ENCODE data around the gene TSPOAP1. TPM values are rescaled to one million over a fixed set of nuclear protein-coding genes. Genes with fewer than 3 reads are reported as not detected.

Gene TSPOAP1
- total RNA-seq, 1 experiment from 2014 or later = not detected

DNA sequence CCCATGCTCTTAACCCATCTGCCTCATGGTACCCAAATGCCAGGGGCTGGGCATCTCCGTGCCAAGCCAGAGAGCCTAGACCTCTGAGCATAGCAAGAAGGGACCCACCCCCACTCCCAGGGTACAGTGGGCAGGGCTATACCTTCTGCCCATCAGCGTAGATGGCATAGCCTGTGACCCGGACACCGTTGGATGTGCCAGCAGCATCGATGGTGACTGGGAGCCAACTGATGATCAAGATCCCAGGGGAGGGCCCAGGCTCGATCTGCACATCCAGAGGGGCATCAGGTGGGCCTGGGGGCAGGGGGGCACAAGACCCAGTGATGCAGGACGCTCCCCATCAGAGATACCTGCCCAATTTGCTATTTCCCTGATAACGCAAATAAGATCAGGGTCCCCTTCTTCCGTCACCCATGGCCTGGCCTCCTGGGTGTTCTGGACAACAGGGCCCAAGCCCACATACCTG, 17.1 kb downstream of the TSPOAP1 start:
- CTCF ChIA-PET = interaction anchor here (0.6 to 1.0 kb wide), 4 partner anchors 112 to 304 kb away, joined by 3 to 8 read pairs (median 5); partner anchors contain the start of gene SRSF1

DNA sequence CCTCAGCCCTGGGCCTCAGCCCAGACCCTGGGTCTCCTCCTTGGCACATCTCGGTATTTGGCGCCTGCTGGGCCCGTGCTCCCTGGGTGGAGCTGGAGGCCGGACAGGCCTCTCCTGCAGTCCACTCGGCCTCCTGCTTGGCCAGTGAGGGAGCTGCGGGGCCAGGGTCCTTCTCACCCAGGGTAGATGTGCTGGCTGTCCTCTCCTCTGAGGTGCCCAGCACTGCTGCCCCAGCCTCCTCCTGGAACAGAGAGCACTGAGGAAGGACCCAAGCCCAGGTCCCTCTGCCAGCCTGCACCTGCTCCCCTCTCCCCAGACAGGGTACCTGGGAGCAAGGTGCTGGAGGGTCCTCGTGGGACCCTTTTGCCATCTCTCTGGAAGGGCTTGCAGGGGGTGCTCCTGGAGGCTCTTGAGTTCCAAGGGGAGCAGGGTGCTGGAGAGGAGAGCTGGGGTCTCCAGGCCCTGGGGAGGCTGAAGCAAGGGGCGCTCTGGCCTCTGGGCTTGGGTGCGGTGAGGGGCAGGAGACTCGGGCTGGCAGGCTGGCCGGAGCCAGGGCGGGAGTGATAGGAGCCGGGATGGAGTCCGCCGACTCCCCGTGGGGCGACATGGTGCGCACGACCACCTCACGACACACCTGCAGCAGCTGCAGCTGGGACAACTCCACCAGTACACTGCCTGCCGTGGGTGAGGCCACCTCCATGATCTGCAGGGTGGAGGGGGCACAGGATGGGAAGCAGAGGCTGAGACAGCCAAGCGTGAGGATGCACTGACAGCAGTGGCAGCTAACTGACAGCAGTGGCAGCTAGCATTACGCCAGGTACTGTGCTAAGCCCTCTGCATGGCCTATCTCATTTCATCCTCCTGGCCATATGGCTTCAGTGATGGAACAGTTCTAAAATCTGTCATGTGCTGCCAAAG, 17.8 kb downstream of the TSPOAP1 start:
- CTCF ChIA-PET = interaction anchor here (0.6 to 0.7 kb wide), 2 partner anchors 136 to 137 kb away, joined by 3 read pairs; no protein-coding TSS in a partner anchor
- TF ChIP-seq, protein P1, sequence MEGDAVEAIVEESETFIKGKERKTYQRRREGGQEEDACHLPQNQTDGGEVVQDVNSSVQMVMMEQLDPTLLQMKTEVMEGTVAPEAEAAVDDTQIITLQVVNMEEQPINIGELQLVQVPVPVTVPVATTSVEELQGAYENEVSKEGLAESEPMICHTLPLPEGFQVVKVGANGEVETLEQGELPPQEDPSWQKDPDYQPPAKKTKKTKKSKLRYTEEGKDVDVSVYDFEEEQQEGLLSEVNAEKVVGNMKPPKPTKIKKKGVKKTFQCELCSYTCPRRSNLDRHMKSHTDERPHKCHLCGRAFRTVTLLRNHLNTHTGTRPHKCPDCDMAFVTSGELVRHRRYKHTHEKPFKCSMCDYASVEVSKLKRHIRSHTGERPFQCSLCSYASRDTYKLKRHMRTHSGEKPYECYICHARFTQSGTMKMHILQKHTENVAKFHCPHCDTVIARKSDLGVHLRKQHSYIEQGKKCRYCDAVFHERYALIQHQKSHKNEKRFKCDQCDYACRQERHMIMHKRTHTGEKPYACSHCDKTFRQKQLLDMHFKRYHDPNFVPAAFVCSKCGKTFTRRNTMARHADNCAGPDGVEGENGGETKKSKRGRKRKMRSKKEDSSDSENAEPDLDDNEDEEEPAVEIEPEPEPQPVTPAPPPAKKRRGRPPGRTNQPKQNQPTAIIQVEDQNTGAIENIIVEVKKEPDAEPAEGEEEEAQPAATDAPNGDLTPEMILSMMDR (IDR thresholded peaks at IDR 0.05; ENCODE audit: unreplicated experiment) = no peak
- no peaks in the 10 kb centered on the region for H3K4me1 Mint-ChIP-seq (ENCODE audit: insufficient read depth, unreplicated experiment)
- H3K4me3 Mint-ChIP-seq (ENCODE audit: unreplicated experiment) = no peak overlapping the region
- intact Hi-C loops (cut with micrococcal nuclease) = no loop called here
- DNase-seq (ENCODE audit: unreplicated experiment) = no peak
- H3K9me3 Mint-ChIP-seq (ENCODE audit: unreplicated experiment) = no peaks in the 10 kb centered on the region
- POLR2A ChIA-PET = no interaction called here
- no peaks in the 10 kb centered on the region for H3K36me3 Mint-ChIP-seq (ENCODE audit: insufficient read depth, unreplicated experiment)
- peaks cover 18% of the 10 kb centered on the region for H3K27me3 Mint-ChIP-seq (ENCODE audit: insufficient read depth, unreplicated experiment)
- H3K27ac Mint-ChIP-seq (ENCODE audit: low read depth, unreplicated experiment) = no peak overlapping the region
- no TSS peak for BruUV-seq (replicated peaks)

More for the DNA sequence above, 17.1 kb downstream of the TSPOAP1 start:
- no peaks in the 10 kb centered on the region for H3K9me3 Mint-ChIP-seq (ENCODE audit: unreplicated experiment)
- POLR2A ChIA-PET = no interaction called here
- no peaks in the 10 kb centered on the region for H3K36me3 Mint-ChIP-seq (ENCODE audit: insufficient read depth, unreplicated experiment)
- BruUV-seq (replicated peaks) = no TSS peak
- no peak overlapping the region for H3K4me3 Mint-ChIP-seq (ENCODE audit: unreplicated experiment)
- H3K4me1 Mint-ChIP-seq (ENCODE audit: insufficient read depth, unreplicated experiment) = no peaks in the 10 kb centered on the region
- TF ChIP-seq, protein P1 (IDR thresholded peaks at IDR 0.05; ENCODE audit: unreplicated experiment) = no peak
- peaks cover 11% of the 10 kb centered on the region for H3K27me3 Mint-ChIP-seq (ENCODE audit: insufficient read depth, unreplicated experiment)
- intact Hi-C loops (cut with micrococcal nuclease) = no loop called here
- H3K27ac Mint-ChIP-seq (ENCODE audit: low read depth, unreplicated experiment) = no peak overlapping the region
- DNase-seq (ENCODE audit: unreplicated experiment) = no peak

DNA sequence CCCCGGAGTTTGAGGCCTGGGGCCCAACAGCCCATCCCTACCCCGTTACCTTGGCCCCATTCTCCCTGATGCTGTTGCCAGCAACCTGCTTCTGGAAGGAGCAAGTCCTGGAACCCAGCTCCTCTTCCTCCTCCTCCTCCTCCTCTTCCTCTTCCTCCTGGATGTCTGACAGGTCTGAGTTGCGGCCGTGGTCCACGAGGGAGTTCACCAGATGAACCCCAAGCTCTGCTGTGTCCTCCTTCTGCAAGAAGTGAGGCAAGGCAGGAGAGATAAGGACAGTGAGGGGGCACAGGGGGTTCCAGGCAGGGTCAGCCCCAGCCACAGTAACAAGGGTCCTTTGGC, 18.7 kb downstream of the TSPOAP1 start:
- DNase-seq (ENCODE audit: unreplicated experiment) = no peak
- no TSS peak for BruUV-seq (replicated peaks)
- H3K27me3 Mint-ChIP-seq (ENCODE audit: insufficient read depth, unreplicated experiment) = peaks cover 21% of the 10 kb centered on the region
- intact Hi-C loops (cut with micrococcal nuclease) = no loop called here
- CTCF ChIA-PET = interaction anchor here (0.6 kb wide), 1 partner anchor 124 kb away, joined by 3 read pairs; no protein-coding TSS in a partner anchor
- H3K36me3 Mint-ChIP-seq (ENCODE audit: insufficient read depth, unreplicated experiment) = no peaks in the 10 kb centered on the region
- TF ChIP-seq, protein P1 (IDR thresholded peaks at IDR 0.05; ENCODE audit: unreplicated experiment) = no peak
- no peaks in the 10 kb centered on the region for H3K4me1 Mint-ChIP-seq (ENCODE audit: insufficient read depth, unreplicated experiment)
- H3K9me3 Mint-ChIP-seq (ENCODE audit: unreplicated experiment) = no peaks in the 10 kb centered on the region
- H3K4me3 Mint-ChIP-seq (ENCODE audit: unreplicated experiment) = no peak overlapping the region
- H3K27ac Mint-ChIP-seq (ENCODE audit: low read depth, unreplicated experiment) = no peak overlapping the region
- POLR2A ChIA-PET = no interaction called here

DNA sequence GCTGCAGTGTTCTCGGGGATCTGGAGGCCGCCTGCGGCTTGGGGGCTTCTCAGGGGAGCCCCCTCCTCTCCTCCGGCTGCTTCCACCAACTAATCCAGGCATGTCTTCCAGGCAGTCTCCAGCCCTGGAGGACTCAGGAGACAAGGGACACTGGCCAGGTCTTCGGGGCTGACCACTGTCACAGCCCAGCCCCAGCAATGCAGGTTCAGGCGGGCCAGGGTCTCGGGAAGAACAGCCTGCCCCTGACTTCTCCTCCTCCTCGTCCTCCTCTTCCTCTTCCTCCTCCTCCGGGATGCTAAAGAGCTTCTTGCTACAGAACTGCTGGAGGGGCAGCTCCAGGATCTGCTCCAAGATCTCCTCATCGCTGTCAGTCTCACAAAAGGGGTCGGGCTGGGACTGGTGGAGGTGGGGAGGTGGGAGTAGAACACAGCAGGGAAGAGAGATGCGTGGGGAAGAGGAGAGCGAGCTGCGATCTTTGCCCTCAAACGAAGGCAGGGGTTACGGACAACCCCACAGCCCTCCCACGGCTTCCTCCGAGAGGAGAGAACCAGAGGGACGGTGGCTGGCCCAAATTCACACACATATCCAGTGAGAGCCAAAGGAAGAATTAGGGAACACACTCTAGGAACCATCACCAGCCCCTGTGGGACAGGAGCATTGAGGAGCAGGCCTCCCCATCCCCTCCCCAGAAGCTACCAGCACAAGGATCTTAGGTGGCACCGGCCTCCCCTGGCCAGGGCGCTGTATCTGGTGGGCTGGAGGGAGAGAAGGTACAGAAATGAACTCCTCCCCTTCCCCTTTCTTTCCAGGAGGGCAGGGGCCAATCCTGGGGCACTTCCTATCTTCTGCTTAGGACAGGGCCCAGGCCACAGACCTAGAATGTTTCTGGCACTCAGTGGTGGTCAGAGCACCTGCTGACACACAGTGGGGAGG, 19.3 kb downstream of the TSPOAP1 start:
- Mint-ChIP-seq H3K4me3 (ENCODE audit: unreplicated experiment) (no peak overlapping the region), H3K36me3 (ENCODE audit: insufficient read depth, unreplicated experiment) (no peaks in the 10 kb centered on the region), H3K27ac (ENCODE audit: low read depth, unreplicated experiment) (no peak overlapping the region), H3K4me1 (ENCODE audit: insufficient read depth, unreplicated experiment) (no peaks in the 10 kb centered on the region), H3K9me3 (ENCODE audit: unreplicated experiment) (no peaks in the 10 kb centered on the region), H3K27me3 (ENCODE audit: insufficient read depth, unreplicated experiment) (peaks cover 21% of the 10 kb centered on the region)
- DNase-seq (ENCODE audit: unreplicated experiment) = no peak
- ChIA-PET POLR2A (no interaction called here), CTCF (interaction anchor here (0.6 to 1.3 kb wide), 2 partner anchors 124 to 701 kb away, joined by 3 read pairs; no protein-coding TSS in a partner anchor)
- intact Hi-C loops (cut with micrococcal nuclease) = no loop called here
- BruUV-seq (replicated peaks) = no TSS peak
- TF ChIP-seq, protein P1 (IDR thresholded peaks at IDR 0.05; ENCODE audit: unreplicated experiment) = no peak
